Measurements from ENCODE around the gene RNF144B. TPM values are rescaled to one million over a fixed set of nuclear protein-coding genes. Genes with fewer than 3 reads are reported as not detected.
A peak's percentile ranks its signal among the peaks of the same experiment; 100 is the strongest.

The RNF144B gene
- total RNA-seq, 6 experiments from 2014 or later: 7.6 to 19.1 (median 10.2) TPM

- no peaks in the 10 kb centered on the region for H3K27me3 ChIP-seq
- ATAC-seq: no peak
- H3K27ac ChIP-seq: no peak overlapping the region
- TF ChIP-seq POLR2A (IDR thresholded peaks at IDR 0.05): no peak
- H3K4me1 ChIP-seq: peaks cover 0 to 7% (median 3%) of the 10 kb centered on the region in 4 donors
- no peaks in the 10 kb centered on the region for H3K9me3 ChIP-seq
- H3K4me3 ChIP-seq: no peak overlapping the region
- H3K36me3 ChIP-seq: no peaks in the 10 kb centered on the region
- intact Hi-C loops (cut with DNase I): no loop called here
- 40% methylated on average over 2 of the region's 2 CpGs for WGBS (ENCODE audit: insufficient coverage, low coverage, low lambda C conversion rate, missing lambda C conversion rate)
- no peak for DNase-seq
Measured at GRCh38 chr6:18507561-18507960, 120.4 kb downstream of the RNF144B start.

GRCh38 chr6:18509871-18510643, 122.9 kb downstream of the RNF144B start:
- TF ChIP-seq POLR2A (IDR thresholded peaks at IDR 0.05) (no peak), CTCF (IDR thresholded peaks at IDR 0.05) (no peak)
- H3K27ac ChIP-seq: no peak overlapping the region
- 81% methylated on average over 3 of the region's 3 CpGs for WGBS (ENCODE audit: insufficient coverage, low coverage, low lambda C conversion rate, missing lambda C conversion rate)
- no peaks in the 10 kb centered on the region for H3K9me3 ChIP-seq
- no peaks in the 10 kb centered on the region for H3K27me3 ChIP-seq
- intact Hi-C loops (cut with DNase I): no loop called here
- ATAC-seq (no peak), DNase-seq (no peak)
- H3K4me3 ChIP-seq: no peak overlapping the region
- no peaks in the 10 kb centered on the region for H3K36me3 ChIP-seq
- peaks cover 0 to 14% (median 0%) of the 10 kb centered on the region in 4 donors for H3K4me1 ChIP-seq

- WGBS (ENCODE audit: insufficient coverage, low coverage, low lambda C conversion rate, missing lambda C conversion rate): 67% methylated on average over 1 of the region's 2 CpGs
Measured at GRCh38 chr6:18510644-18511033, 123.5 kb downstream of the RNF144B start.

GRCh38 chr6:18511211-18511610, 124.1 kb downstream of the RNF144B start:
- no peak for TF ChIP-seq CTCF (IDR thresholded peaks at IDR 0.05)
- TF ChIP-seq POLR2A (IDR thresholded peaks at IDR 0.05): no peak
- Histone ChIP-seq H3K4me1 (peaks cover 0 to 14% (median 0%) of the 10 kb centered on the region in 4 donors), H3K9me3 (no peaks in the 10 kb centered on the region), H3K27ac (no peak overlapping the region), H3K36me3 (no peaks in the 10 kb centered on the region), H3K27me3 (no peaks in the 10 kb centered on the region), H3K4me3 (no peak overlapping the region)
- ATAC-seq (no peak), DNase-seq (no peak)
- intact Hi-C loops (cut with DNase I): no loop called here
- 96% methylated on average over 3 of the region's 8 CpGs for WGBS (ENCODE audit: insufficient coverage, low coverage, low lambda C conversion rate, missing lambda C conversion rate)

More at GRCh38 chr6:18510644-18511033, 123.5 kb downstream of the RNF144B start:
- intact Hi-C loops (cut with DNase I): no loop called here
- Histone ChIP-seq H3K4me1 (peaks cover 0 to 14% (median 0%) of the 10 kb centered on the region in 4 donors), H3K36me3 (no peaks in the 10 kb centered on the region), H3K27ac (no peak overlapping the region), H3K9me3 (no peaks in the 10 kb centered on the region), H3K4me3 (no peak overlapping the region), H3K27me3 (no peaks in the 10 kb centered on the region)
- ATAC-seq: no peak
- DNase-seq: no peak
- TF ChIP-seq CTCF (IDR thresholded peaks at IDR 0.05): no peak

GRCh38 chr6:18513253-18513798, 126.2 kb downstream of the RNF144B start:
- ATAC-seq (peak; percentile 82 to 95 (median 88)), DNase-seq (no peak)
- Histone ChIP-seq H3K4me3 (no peak overlapping the region), H3K36me3 (no peaks in the 10 kb centered on the region), H3K27me3 (no peaks in the 10 kb centered on the region), H3K9me3 (no peaks in the 10 kb centered on the region), H3K27ac (peak overlapping the region in 1 of 3 donors; percentile 81), H3K4me1 (peaks cover 0 to 14% (median 0%) of the 10 kb centered on the region in 4 donors)
- 15% methylated on average over 2 of the region's 2 CpGs for WGBS (ENCODE audit: insufficient coverage, low coverage, low lambda C conversion rate, missing lambda C conversion rate)
- TF ChIP-seq CTCF (IDR thresholded peaks at IDR 0.05): no peak
- no peak for TF ChIP-seq POLR2A (IDR thresholded peaks at IDR 0.05)
- intact Hi-C loops (cut with DNase I): no loop called here
